ENCODE results near the gene IFFO2.

DNA sequence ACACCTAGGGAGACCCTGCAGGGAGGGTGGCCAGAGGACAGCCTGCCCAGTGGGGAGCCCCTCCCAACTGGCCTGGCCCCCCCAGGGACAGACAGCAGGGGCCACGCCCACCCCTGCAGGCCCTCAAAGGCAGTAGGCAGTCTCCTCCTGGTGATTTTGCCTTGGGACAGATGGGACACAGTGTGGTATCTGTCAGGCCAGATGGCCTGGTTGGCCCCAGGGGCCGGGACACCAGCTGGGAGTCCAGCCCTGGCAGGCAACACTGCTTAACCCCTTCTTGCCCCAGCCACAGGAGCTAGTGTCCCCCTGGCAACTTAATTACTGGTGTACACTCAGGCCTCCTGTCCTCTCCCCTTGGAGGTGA, 17.8 kb downstream of the IFFO2 start:
- TF ChIP-seq CTCF (IDR thresholded peaks at IDR 0.05; ENCODE audit: low read depth, low read length, poor library complexity, severe bottlenecking) (no peak), EZH2phosphoT487 (IDR thresholded peaks at IDR 0.05; ENCODE audit: borderline replicate concordance, low read length) (no peak)

Measured in DOHH2 (cell line).